H1 (cell line): ENCODE data around the gene C1orf21. TPM values are rescaled to one million over a fixed set of nuclear protein-coding genes. Genes with fewer than 3 reads are reported as not detected.

Experiments used
- CTCF ChIA-PET: fragments of 300-600 bp; sonication (Branson Sonifier 250); formaldehyde crosslinking; loops from one replicate; lab custom pipeline; 2021; ENCODE audit not compliant: partially characterized antibody; lab: Charles Lee
- POLR2A ChIA-PET: fragments of 300-600 bp; sonication (Branson Sonifier 250); formaldehyde crosslinking; loops from one replicate; lab custom pipeline; 2021; ENCODE audit warnings: inconsistent platforms; ENCODE audit not compliant: partially characterized antibody; lab: Charles Lee
- DNase-seq, 2 experiments: peaks; one replicate each; pipeline versions ENCODE4 v3.0.0 to v3.0.0-alpha.2; 2010 to 2022; ENCODE audit warnings: low spot score in 2 of 2, low read depth in 1 of 2, mixed read lengths in 1 of 2
- FAIRE-seq: peaks from 2 replicates; lab custom pipeline; 2011; peaks lifted over from hg19 to GRCh38; lab: Jason Lieb, UNC
- H2AFZ ChIP-seq: 2 replicates; pipeline ENCODE4 v1.8.1; 2012; ENCODE audit warnings: low read length, inconsistent platforms
- H2AK5ac ChIP-seq: 2 replicates; pipeline ENCODE4 v1.6.1; 2013; ENCODE audit warnings: low read depth, low read length
- H2BK120ac ChIP-seq: replicated peaks from 2 replicates; pipeline ENCODE3; 2013; ENCODE audit warnings: low read depth, low read length, inconsistent platforms
- H2BK12ac ChIP-seq: 2 replicates; pipeline ENCODE4 v1.6.1; 2013; ENCODE audit warnings: low read depth, low read length
- H2BK15ac ChIP-seq: 2 replicates; pipeline ENCODE4 v1.6.1; 2013; ENCODE audit warnings: low read length
- H2BK20ac ChIP-seq: 2 replicates; pipeline ENCODE4 v1.6.1; 2013; ENCODE audit warnings: low read length
- H2BK5ac ChIP-seq: 2 replicates; pipeline ENCODE4 v1.6.1; 2013; ENCODE audit warnings: low read depth, low read length
- H3K14ac ChIP-seq: 2 replicates; pipeline ENCODE4 v1.6.1; 2013; ENCODE audit warnings: inconsistent platforms; ENCODE audit not compliant: insufficient read length
- H3K18ac ChIP-seq: 2 replicates; pipeline ENCODE4 v1.6.1; 2013; ENCODE audit warnings: low read length; ENCODE audit errors: extremely low read depth
- H3K23ac ChIP-seq: 2 replicates; pipeline ENCODE4 v1.6.1; 2013; ENCODE audit warnings: inconsistent platforms; ENCODE audit not compliant: insufficient read length
- H3K23me2 ChIP-seq: 2 replicates; pipeline ENCODE4 v1.6.1; 2013; ENCODE audit warnings: low read depth, low read length
- H3K27ac ChIP-seq: 2 replicates; pipeline ENCODE4 v1.6.1; 2011; ENCODE audit warnings: low read depth, low read length, inconsistent platforms
- H3K27me3 ChIP-seq, 4 experiments: replicated peaks in 1 of 4; 1 replicate in 1 of 4; 2 replicates in 3 of 4; pipeline versions ENCODE4 v1.6.1 to v1.8.1; 2011 to 2013; ENCODE audit warnings: low read length in 3 of 4, mild to moderate bottlenecking in 3 of 4, inconsistent platforms in 2 of 4, mixed read lengths in 2 of 4, moderate library complexity in 1 of 4; ENCODE audit not compliant: control insufficient read depth in 3 of 4, insufficient read depth in 3 of 4; ENCODE audit errors: extremely low read depth in 1 of 4
- H3K36me3 ChIP-seq, 4 experiments: 2 replicates each; pipeline versions ENCODE4 v1.6.1 to v1.8.1; 2011 to 2013; ENCODE audit warnings: mild to moderate bottlenecking in 4 of 4, low read length in 3 of 4, moderate library complexity in 2 of 4, control low read depth in 1 of 4, inconsistent platforms in 1 of 4; ENCODE audit not compliant: insufficient read depth in 4 of 4, control insufficient read depth in 2 of 4
- H3K4ac ChIP-seq: replicated peaks from 2 replicates; pipeline ENCODE3; 2013; ENCODE audit warnings: low read length, low read depth, mixed read lengths, inconsistent platforms; ENCODE audit not compliant: insufficient read length
- H3K4me1 ChIP-seq, 4 experiments: replicated peaks in 1 of 4; 1 replicate in 1 of 4; 2 replicates in 3 of 4; pipeline versions ENCODE4 v1.6.1 to v1.8.1; 2011 to 2013; ENCODE audit warnings: low read length in 3 of 4, inconsistent platforms in 2 of 4, mixed read lengths in 1 of 4; ENCODE audit not compliant: insufficient read depth in 4 of 4, control insufficient read depth in 3 of 4
- H3K4me2 ChIP-seq, 2 experiments: 2 replicates each; pipeline versions ENCODE4 v1.6.1 to v1.8.1; 2011 to 2013; ENCODE audit warnings: low read depth in 2 of 2, low read length in 2 of 2, control low read depth in 1 of 2, inconsistent platforms in 1 of 2, mild to moderate bottlenecking in 1 of 2; ENCODE audit not compliant: insufficient read depth in 1 of 2
- H3K4me3 ChIP-seq, 4 experiments: fragments of 200-600, 300-600 bp in 1 of 4; sonication (generic), shearing (Covaris generic), sonication (Bioruptor Twin) in 1 of 4; 2 replicates each; pipeline versions ENCODE4 v1.5.1 to v1.8.1; 2011 to 2016; ENCODE audit warnings: low read length in 4 of 4, low read depth in 3 of 4, control low read depth in 2 of 4, inconsistent platforms in 2 of 4, mild to moderate bottlenecking in 2 of 4, mixed read lengths in 1 of 4, moderate library complexity in 1 of 4; ENCODE audit not compliant: insufficient read depth in 2 of 4; ENCODE audit errors: extremely low read depth in 1 of 4
- H3K56ac ChIP-seq: replicated peaks from 2 replicates; pipeline ENCODE3; 2013; ENCODE audit warnings: low read depth, mild to moderate bottlenecking, mixed read lengths, low read length, inconsistent platforms; ENCODE audit not compliant: insufficient read length
- H3K79me1 ChIP-seq: 2 replicates; pipeline ENCODE4 v1.6.1; 2013; ENCODE audit warnings: low read depth, low read length, control low read depth
- H3K79me2 ChIP-seq, 2 experiments: 2 replicates each; pipeline versions ENCODE4 v1.6.1 to v1.8.1; 2012 to 2013; ENCODE audit warnings: low read length in 2 of 2, mild to moderate bottlenecking in 2 of 2, inconsistent platforms in 1 of 2; ENCODE audit not compliant: insufficient read depth in 2 of 2, control insufficient read depth in 1 of 2
- H3K9ac ChIP-seq, 4 experiments: replicated peaks in 1 of 4; 1 replicate in 1 of 4; 2 replicates in 3 of 4; pipeline versions ENCODE4 v1.6.1 to v1.8.1; 2011 to 2013; ENCODE audit warnings: low read depth in 3 of 4, low read length in 3 of 4, control low read depth in 2 of 4, mild to moderate bottlenecking in 2 of 4, moderate library complexity in 2 of 4, inconsistent platforms in 1 of 4; ENCODE audit errors: extremely low read depth in 1 of 4
- H3K9me3 ChIP-seq, 2 experiments: 2 replicates each; pipeline versions ENCODE4 v1.6.1 to v1.8.1; 2012 to 2013; ENCODE audit warnings: mild to moderate bottlenecking in 2 of 2, moderate library complexity in 2 of 2, control low read depth in 1 of 2, inconsistent platforms in 1 of 2, low read depth in 1 of 2, low read length in 1 of 2, mixed read lengths in 1 of 2; ENCODE audit not compliant: insufficient read depth in 2 of 2
- H4K20me1 ChIP-seq, 2 experiments: replicated peaks in 1 of 2; 2 replicates each; pipeline versions ENCODE3 to v1.8.1; 2011 to 2013; ENCODE audit warnings: inconsistent platforms in 2 of 2, low read length in 2 of 2, mild to moderate bottlenecking in 1 of 2; ENCODE audit not compliant: insufficient read depth in 2 of 2, control insufficient read depth in 1 of 2
- H4K5ac ChIP-seq: 2 replicates; pipeline ENCODE4 v1.6.1; 2013; ENCODE audit warnings: low read length, low read depth, mixed read lengths, inconsistent platforms; ENCODE audit not compliant: insufficient read length
- H4K8ac ChIP-seq: 2 replicates; pipeline ENCODE4 v1.8.0; 2013; ENCODE audit warnings: mild to moderate bottlenecking, moderate library complexity, low read length, inconsistent platforms; ENCODE audit not compliant: insufficient read depth; ENCODE audit errors: extremely low read depth
- H4K91ac ChIP-seq: replicated peaks from 2 replicates; pipeline ENCODE3; 2013; ENCODE audit warnings: low read length, mixed read lengths, inconsistent platforms; ENCODE audit not compliant: insufficient read length
- BACH1 ChIP-seq: IDR thresholded peaks from 2 replicates; pipeline ENCODE4 v1.6.1; 2012; ENCODE audit warnings: low read length, improper control_type of control experiment
- WGBS, 2 experiments: shearing (Covaris generic) in 1 of 2; methylation state at CpG; one replicate each; pipeline versions ENCODE4 v1.1.6 to v1.1.7; 2013 to 2015; ENCODE audit warnings: low lambda C conversion rate in 2 of 2, mixed read lengths in 2 of 2, inconsistent platforms in 1 of 2, low coverage in 1 of 2, missing lambda C conversion rate in 1 of 2; ENCODE audit not compliant: insufficient replicate concordance in 2 of 2, insufficient coverage in 1 of 2, insufficient read length in 1 of 2; ENCODE audit errors: extremely low coverage in 1 of 2, missing lambda C conversion rate in 1 of 2; 5-methylcytosine and 5-hydroxymethylcytosine counted together
- polyA plus RNA-seq, 7 experiments: library from polyadenylated mRNA; depleted of rRNA in 3 of 7; stranded (reverse) in 5 of 7; unstranded in 2 of 7; fragments of >200 nt in 5 of 7; fragments of 200-250 nt in 2 of 7; gene quantifications; 1 replicate in 5 of 7; 2 replicates in 1 of 7; 4 replicates in 1 of 7; pipeline versions ENCODE4 v1.2.1 to v1.2.3, GENCODE V29; 2011 to 2013; ENCODE audit warnings: missing spikeins in 2 of 7, mixed read lengths in 2 of 7
- total RNA-seq: library from RNA; stranded (reverse); fragmentation: NEBNext Ultra II Directional; extraction: Animal tissue kit (Norgen Biotek cat#: 25700); gene quantifications from 2 replicates; pipeline ENCODE4 v1.2.1, GENCODE V29; 2021

The C1orf21 gene
- total and polyA plus RNA-seq, 2 of the 8 experiments (the other 6 are each of a cell fraction or from before 2014, with no cell fraction given) = 16.6 to 51.0 TPM

DNA sequence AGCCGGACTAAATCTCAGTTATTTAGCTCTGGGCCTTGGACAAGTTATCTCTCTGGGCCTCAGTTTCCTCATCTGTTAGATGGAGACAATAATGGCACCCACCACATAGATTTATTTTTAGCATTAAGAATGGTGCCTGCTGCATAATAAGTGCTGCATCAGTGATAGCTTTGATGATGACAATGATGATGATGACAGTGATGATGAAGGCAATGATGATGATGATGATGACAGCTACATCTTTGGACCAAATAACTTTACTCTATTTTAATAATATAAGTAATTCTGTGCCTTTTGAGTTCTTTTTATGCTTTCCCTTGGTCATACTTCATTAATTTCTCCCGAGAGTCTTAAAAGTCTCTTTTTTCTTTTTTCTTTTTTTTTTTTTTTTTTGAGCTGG is 143.4 kb downstream of the C1orf21 start:
- H4K5ac ChIP-seq = no peak overlapping the region
- H2BK5ac ChIP-seq = no peak overlapping the region
- no peak overlapping the region for H3K18ac ChIP-seq
- H3K23ac ChIP-seq = no peak overlapping the region
- no peaks in the 10 kb centered on the region for H3K9me3 ChIP-seq
- FAIRE-seq = no peak
- no peak overlapping the region for H3K4me3 ChIP-seq
- peaks cover 2% of the 10 kb centered on the region; the same call in 1 of the 2 replicates for H3K79me1 ChIP-seq
- no peak overlapping the region for H2BK12ac ChIP-seq
- no peak for DNase-seq
- no peak overlapping the region for H3K9ac ChIP-seq
- H3K56ac ChIP-seq = no peak overlapping the region
- H4K20me1 ChIP-seq = no peaks in the 10 kb centered on the region
- H2BK15ac ChIP-seq = no peak overlapping the region
- no peak overlapping the region for H4K91ac ChIP-seq
- POLR2A ChIA-PET = interaction anchor here (1.0 kb wide), 1 partner anchor 9 kb away, joined by 4 read pairs; no protein-coding TSS in a partner anchor
- H3K4ac ChIP-seq = no peak overlapping the region
- no peak overlapping the region for H2BK20ac ChIP-seq
- no peak overlapping the region for H2BK120ac ChIP-seq
- H2AFZ ChIP-seq = no peak overlapping the region
- H3K23me2 ChIP-seq = no peaks in the 10 kb centered on the region
- 91% methylated on average over 2 of the region's 2 CpGs; no CpG with 5 or more reads in 1 of the 2 experiments for WGBS, 2 experiments
- CTCF ChIA-PET = interaction anchor here (0.9 kb wide), 2 partner anchors 10 to 102 kb away, joined by 3 read pairs; no protein-coding TSS in a partner anchor
- H2AK5ac ChIP-seq = no peak overlapping the region
- H3K27me3 ChIP-seq = no peaks in the 10 kb centered on the region
- peaks cover 0 to 5% (median 1%) of the 10 kb centered on the region in 4 experiments; a peak in 3 of 8 replicates for H3K36me3 ChIP-seq
- H3K14ac ChIP-seq = no peak overlapping the region
- 0 out of 7 replicates have a peak, but pooled peaks cover 0 to 2% (median 0%) of the 10 kb centered on the region in 4 experiments for H3K4me1 ChIP-seq
- H3K4me2 ChIP-seq = no peak overlapping the region
- no peaks in the 10 kb centered on the region; a peak in 1 of 4 replicates for H3K79me2 ChIP-seq
- no peak overlapping the region for H3K27ac ChIP-seq
- H4K8ac ChIP-seq = no peak overlapping the region
- no peak for TF ChIP-seq BACH1
